Activated CD8-positive, alpha-beta memory T cell treated with anti-CD3 and anti-CD28 coated beads, Interleukin-2, amount 50 U/mL, for 24 hours (primary cell): ENCODE results near the gene DCANP1.
A peak's percentile ranks its signal among the peaks of the same experiment; 100 is the strongest.

Experiments
- DNase-seq: peaks from one replicate; pipeline ENCODE4 v3.0.0-alpha.2; 2020; ENCODE audit errors: extremely low read depth

Gene DCANP1

DNA sequence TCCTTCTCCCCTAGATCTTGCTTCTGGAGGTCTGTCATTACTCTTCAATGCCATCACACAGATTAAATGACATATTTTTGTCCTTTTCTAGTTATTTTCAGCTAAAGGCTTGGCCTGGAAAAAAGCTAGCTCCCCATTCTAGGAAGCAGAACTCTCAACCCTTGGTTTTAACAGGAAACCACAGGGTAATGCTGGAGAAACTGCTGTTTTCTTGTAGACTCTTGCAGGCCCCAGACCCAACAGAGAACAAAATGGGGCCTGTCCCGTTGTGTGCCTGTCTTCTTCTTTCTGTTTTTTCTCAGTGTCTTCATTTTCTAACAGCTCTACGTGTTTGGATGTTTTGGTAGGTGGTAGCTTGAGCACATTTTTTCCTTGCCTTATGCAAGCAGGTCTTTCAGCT is 21.5 kb downstream of the DCANP1 start:
- no peak for DNase-seq

DNA sequence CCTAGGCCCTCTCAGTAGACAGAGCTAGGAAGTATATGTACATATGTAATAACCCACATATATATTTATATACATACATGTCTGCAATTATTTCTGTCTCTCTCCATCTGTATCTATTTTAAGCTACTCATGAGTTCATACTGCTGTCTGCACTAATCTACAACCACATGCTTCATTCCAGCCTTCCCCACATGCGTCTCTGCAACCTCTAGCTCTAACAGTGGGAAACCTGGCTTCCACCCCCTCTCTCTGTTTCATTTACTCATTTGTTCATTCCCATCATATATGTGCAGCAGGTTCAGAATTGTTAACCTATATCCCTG is 23.3 kb downstream of the DCANP1 start:
- DNase-seq: no peak

DNA sequence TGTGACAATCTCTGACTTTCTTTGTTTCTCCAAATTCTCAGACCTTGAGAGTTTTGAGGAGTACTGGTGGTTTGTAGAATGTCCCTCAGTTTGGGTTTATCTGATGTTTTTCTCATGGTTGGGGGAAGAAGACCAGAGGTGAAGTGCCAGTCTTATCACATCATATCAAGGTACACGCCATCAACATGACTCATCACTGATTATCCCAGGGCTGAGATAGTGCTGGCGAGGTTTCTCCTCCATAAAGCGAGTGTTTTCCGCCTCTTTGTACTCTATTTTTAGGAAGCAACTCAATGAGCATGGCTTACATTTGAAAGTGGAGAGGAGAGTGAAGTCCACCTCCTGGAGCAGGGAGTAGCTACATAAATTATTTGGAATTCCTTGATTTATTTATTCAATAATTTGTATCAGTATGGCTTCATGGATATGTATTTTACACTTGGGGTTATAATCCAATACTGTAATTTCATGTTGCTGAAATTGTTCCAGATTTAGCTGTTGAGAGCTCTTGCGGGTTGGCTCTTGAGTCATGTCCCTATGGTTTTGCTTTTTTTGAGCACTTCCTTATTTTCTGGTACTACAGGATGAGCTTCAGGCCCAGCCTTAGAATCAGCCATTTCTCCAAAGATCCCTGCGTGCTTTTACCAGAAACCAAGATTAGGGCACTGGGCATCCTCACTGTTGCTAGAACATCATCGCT is 23.9 kb downstream of the DCANP1 start:
- no peak for DNase-seq

DNA sequence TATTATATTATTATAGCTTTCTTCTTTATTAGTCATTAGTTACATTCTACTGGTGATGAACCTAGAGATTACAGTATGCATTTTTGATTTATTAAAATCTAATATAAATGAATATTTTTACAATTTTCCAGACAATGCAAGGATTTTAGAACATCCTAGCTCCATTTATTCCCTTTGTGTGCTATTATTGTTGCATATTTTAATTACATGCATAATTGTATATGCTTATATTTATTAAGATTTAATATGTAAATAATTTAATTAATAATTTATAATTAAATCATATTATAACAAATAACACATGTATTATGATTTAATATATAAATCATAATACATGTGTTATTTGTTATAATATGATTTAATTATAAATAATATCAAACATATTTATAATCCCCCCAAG is 24.7 kb downstream of the DCANP1 start:
- no peak for DNase-seq

DNA sequence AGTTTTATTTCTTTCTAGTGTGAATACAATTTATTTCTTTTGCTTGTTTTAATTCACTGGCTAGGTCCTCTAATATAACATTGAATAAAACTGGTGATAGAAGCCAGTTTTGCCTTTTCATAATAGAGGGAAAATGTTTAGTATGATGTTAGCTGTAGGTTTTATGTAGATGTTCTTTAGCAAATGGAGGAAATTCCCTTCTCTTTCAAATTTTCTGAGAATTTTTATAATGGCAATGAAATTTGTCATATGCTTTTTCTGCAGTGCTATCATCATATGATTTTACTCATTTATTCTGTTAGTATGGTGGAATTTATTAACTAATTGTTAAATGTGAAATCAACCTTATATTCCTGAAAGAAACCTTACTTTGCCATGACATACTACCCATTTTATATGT is 30.1 kb downstream of the DCANP1 start:
- DNase-seq: no peak

DNA sequence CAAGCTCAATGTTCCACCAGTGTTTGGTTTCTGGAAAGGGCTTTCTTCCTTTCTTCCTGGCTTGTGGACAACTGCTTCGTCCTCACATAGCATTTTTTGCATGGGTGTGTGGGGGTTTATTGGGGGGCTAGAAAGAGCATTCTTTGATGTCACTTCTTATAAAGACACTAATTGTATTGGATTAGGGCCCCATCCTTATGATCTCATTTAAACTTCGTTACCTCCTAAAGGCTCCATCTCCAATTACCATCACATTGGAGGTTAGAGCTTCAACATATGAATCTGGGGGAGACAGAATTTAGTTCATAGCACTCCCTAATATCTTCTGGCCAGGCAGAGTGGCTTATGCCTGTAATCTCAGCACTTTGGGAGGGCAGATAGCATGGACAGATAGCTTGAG is 42.1 kb downstream of the DCANP1 start:
- no peak for DNase-seq

DNA sequence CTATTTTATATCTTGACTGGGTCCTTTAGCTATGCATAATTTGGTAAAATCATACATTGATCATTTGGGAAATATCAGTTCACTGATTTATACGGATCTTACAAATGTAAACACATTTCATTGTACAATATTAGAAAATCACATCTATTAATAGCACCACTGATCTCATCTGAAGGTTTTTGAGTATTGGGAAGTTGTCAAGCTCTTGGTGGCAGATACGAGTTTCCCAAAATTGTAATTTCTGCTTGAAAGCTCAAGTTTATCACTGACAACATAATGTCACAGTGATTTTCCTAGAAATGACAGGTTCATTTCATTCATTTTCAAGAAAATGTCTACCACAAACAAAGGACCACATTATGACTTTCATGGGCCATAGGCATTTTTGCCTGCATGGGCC is 45.1 kb downstream of the DCANP1 start:
- DNase-seq: no peak

DNA sequence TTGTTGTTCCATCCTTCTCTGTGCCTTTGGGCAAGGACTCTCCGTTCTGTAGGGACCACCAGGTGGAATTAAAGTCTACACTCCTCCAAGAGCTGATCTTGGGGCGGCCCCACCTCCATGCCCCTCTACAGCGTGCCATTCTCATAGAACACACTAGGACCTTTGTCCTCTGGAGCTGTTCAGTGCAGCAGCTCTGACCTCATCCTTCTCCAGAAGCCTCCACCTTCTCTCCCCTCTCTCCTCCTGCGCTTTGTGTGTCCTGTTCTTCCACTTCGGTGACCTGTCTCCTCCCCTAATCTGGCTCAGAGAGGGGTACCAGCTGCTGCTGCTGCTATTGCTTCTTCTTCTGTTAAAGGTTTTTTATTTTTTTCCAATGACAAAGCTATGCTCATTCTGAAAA is 46.3 kb downstream of the DCANP1 start:
- DNase-seq: no peak

DNA sequence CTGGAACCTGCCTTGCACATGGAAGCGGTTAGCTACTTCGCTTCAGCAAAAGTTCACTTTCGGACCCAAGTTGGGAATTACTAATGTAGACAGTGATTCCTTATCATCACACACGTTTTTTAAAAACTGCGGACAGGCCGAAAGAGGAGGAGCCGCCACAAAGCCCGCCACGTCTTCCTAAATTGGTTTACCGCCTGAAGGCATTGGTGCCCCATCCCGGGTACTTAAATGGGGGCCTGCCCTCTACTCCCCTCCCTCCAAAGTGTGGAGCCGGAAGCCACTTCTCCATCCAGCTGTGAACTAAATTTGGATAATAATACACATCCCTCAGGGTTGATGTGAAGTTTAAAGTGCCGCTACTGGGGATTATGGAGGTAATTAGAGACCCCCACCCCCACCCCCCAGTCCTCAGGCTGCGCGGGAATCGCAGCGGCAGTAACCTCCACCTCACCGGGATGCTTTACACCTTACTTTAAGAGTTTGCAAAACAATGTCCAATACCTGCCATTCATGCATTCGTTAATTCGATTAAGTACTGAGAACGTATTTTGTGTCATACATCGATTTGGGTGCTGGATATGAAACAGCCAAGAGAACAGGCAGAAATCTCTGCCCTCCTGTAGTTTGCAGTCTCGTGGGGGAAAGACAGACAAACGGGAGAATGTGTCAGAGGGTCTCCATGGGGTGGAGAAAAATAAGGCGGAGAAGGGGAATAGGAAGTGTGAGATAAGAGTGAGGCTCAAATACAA is 47.2 kb downstream of the DCANP1 start:
- no peak for DNase-seq

DNA sequence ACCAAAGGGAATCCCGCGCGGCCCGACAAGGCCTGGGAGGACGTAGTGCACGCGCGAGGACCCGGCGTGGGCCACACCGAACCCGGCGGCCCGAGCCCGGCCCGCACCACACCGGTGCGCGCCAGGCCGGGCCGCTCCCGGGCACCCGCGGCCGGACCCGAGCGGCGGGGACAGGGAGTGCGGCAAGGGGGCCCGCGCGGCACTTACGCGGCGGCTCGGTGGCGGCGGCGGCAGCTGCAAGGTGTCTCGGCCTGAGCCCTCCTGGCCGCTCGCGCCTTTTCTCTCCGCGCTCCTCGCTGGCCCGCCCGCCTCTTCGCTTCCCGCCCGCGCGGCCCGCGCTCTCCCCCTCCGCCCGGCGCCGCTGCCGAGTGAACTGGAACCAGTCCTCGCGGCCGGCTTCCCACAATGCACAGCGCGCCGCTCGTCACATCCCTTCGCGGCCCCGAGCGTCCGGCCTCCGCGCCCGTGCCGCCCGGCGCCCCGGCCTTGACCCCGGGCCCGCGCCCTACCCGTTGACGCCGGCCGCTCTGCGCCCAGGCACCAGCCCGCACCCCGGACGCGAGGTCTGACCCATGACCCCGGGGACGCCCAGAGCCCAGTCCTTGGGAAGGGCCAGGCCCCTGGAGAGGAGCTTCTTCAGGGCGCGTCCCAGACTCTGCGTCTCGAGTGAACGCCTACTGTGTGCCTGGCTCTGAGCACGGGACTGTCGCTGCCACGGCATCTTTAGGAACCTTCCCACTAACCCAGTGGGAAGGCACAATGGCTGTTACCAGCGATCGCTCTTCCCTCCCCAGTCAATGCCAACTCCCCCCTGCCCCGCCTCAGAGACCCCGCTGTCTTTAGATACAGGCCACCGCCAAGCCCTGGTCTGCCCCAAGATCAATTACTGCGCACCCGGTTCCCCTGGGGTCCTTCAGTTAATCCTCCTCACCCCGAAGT is 48.0 kb downstream of the DCANP1 start, which contains the start of gene MACROH2A1:
Gene MACROH2A1 (minus strand): TSS at position 377 of the 939 bp plus-strand sequence. CDS start 10,138 bp downstream, outside the sequence.
- DNase-seq: peak; percentile 39

DNA sequence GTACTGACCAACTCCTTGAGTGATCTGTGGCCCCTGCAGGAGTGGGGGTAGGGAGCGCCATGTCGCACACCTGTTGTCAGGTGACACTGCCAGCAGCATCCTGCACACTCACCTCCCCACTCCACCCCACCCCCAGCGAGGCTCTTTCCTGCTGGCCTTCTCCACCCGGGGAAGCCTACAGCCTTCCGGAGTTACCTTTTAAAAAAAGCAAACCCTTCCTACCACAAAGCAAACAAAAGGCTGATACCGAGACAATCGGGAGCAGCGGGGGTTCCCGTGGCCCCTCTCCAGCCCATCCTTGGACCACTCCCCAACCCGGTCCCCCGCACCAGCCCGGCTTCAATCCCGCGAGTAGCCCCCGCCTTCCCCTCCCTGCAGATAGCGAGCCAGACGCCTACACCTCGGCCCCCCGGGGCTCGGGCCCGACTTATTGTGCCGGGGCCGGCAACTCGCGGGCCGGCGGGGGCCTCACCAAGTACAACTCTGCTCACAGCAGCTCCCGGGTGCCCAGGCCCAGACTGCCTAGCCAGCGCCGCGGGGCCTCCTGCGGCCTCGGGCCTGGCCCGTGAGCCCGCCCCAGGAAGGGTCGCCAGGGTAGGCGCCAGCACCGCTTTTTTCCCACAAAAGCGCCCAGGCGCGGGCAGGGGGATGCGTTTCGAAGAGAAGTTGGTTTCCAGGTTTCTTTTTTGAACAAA is 48.8 kb downstream of the DCANP1 start:
- DNase-seq: no peak

DNA sequence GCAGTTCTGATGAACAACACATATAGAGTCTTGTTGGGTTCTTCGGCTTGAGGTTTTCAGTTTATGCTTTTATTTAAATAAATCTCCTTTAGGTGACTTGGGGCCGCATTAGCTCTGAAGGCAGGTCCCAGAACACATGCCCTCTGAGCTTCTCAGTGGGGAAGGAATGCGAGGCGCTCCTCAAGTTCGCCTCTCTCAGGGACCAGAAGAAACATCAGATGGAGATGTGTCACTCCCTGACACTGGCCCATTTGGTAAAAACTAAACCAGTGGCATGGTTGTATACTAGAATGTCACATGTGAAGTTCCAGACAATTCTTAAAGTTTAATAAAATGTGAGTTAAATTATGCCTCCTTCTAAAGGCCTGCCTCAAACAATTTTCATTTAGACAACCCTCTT is 50.1 kb downstream of the DCANP1 start:
- DNase-seq: no peak

DNA sequence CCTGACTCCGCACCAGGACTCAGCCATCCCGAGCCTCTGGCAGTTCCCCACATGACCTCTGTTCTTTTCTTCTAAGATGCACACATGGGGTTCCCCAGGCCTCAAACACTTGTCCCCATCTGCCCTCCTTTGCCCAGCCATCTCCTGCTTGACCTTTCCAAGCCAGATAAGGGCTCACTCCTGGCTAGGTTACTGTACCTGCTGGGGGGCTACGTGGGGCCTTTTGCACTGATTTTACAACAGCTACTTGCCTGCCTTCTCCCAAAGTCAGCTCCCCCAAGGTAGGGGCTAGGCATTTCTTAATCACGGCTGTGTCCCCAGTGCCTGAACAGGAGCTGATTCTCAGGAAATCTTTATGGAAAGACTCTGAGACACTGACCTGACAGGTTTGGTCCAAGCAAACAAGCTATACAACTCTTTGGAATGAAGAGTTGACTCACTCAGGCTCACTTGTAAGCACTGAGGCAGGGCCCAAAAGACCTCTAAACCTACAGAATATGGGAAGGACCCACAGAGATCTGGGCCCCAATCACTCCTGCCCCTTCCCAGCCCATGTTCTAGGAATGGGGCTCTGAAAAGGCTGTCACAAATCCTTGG is 50.6 kb downstream of the DCANP1 start:
- DNase-seq: no peak

DNA sequence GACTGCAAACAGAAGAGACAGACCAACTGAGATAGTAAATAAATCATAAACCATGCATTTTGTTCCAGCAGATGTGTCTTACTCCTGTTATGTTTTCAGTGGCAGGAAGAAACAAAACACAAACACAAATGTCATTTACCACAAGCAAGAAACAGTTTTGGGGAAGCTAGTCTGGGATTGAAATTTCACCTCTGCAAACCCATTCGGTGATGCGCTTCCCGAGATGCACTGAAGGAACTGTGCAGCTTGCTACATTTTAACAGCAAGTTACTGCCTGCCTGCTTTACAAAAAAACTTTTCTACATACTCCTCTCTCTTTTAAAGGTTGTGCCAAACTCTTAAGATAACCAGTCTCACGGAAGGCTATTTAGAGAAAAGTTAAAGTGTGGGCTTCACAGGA is 51.3 kb downstream of the DCANP1 start:
- DNase-seq: no peak

DNA sequence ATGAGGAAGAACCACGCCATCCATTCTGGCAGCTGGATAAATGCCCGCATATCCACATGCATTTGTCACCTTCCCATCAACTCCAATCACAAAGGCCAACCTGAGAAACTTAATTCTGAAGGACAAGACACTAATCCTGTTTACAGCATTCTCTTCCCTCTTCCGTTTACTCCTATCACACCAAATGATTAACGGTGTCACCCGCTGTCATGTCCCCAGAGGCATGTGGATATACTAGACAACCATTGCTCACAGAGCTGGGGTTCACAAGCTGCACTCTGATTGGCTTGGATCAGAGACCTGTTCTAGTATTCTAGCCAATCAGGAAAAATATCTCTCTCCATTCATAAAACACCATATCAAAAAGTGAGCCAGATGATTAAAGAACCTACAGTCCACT is 51.7 kb downstream of the DCANP1 start:
- no peak for DNase-seq
